Mesothelial cell of epicardium (in vitro differentiated cells): ENCODE data around the gene RNFT2. TPM values are rescaled to one million over a fixed set of nuclear protein-coding genes. Genes with fewer than 3 reads are reported as not detected.

Source experiments
- DNase-seq, 2 experiments: peaks; one replicate each; pipeline ENCODE4 v3.0.0; 2021; ENCODE audit warnings: low spot score in 2 of 2; ENCODE audit not compliant: unreplicated experiment in 2 of 2
- H3K27ac Mint-ChIP-seq: 2 replicates; pipeline ENCODE4 v1.8.0; 2021; ENCODE audit warnings: mixed read lengths
- H3K27me3 Mint-ChIP-seq: 2 replicates; pipeline ENCODE4 v1.8.0; 2021; ENCODE audit warnings: low read depth, mixed read lengths
- H3K36me3 Mint-ChIP-seq: 2 replicates; pipeline ENCODE4 v1.8.0; 2021; ENCODE audit warnings: mixed read lengths
- H3K4me1 Mint-ChIP-seq: 2 replicates; pipeline ENCODE4 v1.8.0; 2021; ENCODE audit warnings: mixed read lengths
- H3K4me3 Mint-ChIP-seq: 2 replicates; pipeline ENCODE4 v1.8.0; 2021; ENCODE audit warnings: mild to moderate bottlenecking, moderate library complexity, mixed read lengths
- H3K9me3 Mint-ChIP-seq: 2 replicates; pipeline ENCODE4 v1.8.0; 2021; ENCODE audit warnings: mixed read lengths
- CTCF ChIP-seq: fragments of 200-600 bp; sonication (generic); IDR thresholded peaks from one replicate; pipeline ENCODE4 v1.5.0; 2021; ENCODE audit warnings: antibody characterized with exemption; ENCODE audit not compliant: unreplicated experiment
- total RNA-seq: library from RNA; stranded (reverse); gene quantifications from 3 replicates; pipeline ENCODE4 v1.2.1, GENCODE V29; 2021

The RNFT2 gene
- total RNA-seq, 1 donor from 2014 or later = 27.7 TPM

GRCh38 chr12:116849216-116849615, 111.1 kb downstream of the RNFT2 start:
- no peaks in the 10 kb centered on the region for H3K27me3 Mint-ChIP-seq
- no peak overlapping the region for H3K4me3 Mint-ChIP-seq
- no peak for DNase-seq
- no peak overlapping the region for H3K27ac Mint-ChIP-seq
- H3K36me3 Mint-ChIP-seq = peaks cover 7% of the 10 kb centered on the region
- no peaks in the 10 kb centered on the region for H3K9me3 Mint-ChIP-seq
- no peak for TF ChIP-seq CTCF
- no peaks in the 10 kb centered on the region for H3K4me1 Mint-ChIP-seq

GRCh38 chr12:116852303-116852702, 114.2 kb downstream of the RNFT2 start:
- Mint-ChIP-seq H3K4me1 (peaks cover 6% of the 10 kb centered on the region), H3K36me3 (peaks cover 7% of the 10 kb centered on the region), H3K4me3 (no peak overlapping the region)

GRCh38 chr12:116853507-116853906, 115.4 kb downstream of the RNFT2 start:
- Mint-ChIP-seq H3K4me3 (no peak overlapping the region), H3K27me3 (no peaks in the 10 kb centered on the region), H3K27ac (no peak overlapping the region)

More at GRCh38 chr12:116852303-116852702, 114.2 kb downstream of the RNFT2 start:
- no peak overlapping the region for H3K27ac Mint-ChIP-seq
- H3K9me3 Mint-ChIP-seq = no peaks in the 10 kb centered on the region
- H3K27me3 Mint-ChIP-seq = no peaks in the 10 kb centered on the region
- TF ChIP-seq CTCF = no peak
- DNase-seq = no peak

GRCh38 chr12:116855744-116856470, 117.8 kb downstream of the RNFT2 start:
- Mint-ChIP-seq H3K36me3 (no peaks in the 10 kb centered on the region), H3K4me3 (no peak overlapping the region), H3K4me1 (peaks cover 41% of the 10 kb centered on the region), H3K27ac (no peak overlapping the region), H3K9me3 (no peaks in the 10 kb centered on the region), H3K27me3 (no peaks in the 10 kb centered on the region)
- no peak for DNase-seq
- no peak for TF ChIP-seq CTCF

More at GRCh38 chr12:116853507-116853906, 115.4 kb downstream of the RNFT2 start:
- no peak for TF ChIP-seq CTCF
- Mint-ChIP-seq H3K9me3 (no peaks in the 10 kb centered on the region), H3K36me3 (peaks cover 3% of the 10 kb centered on the region), H3K4me1 (peaks cover 17% of the 10 kb centered on the region)
- DNase-seq = no peak

- Mint-ChIP-seq H3K36me3 (no peaks in the 10 kb centered on the region), H3K27ac (no peak overlapping the region), H3K9me3 (no peaks in the 10 kb centered on the region), H3K27me3 (no peaks in the 10 kb centered on the region), H3K4me3 (no peak overlapping the region), H3K4me1 (peaks cover 47% of the 10 kb centered on the region)
- no peak for DNase-seq
- TF ChIP-seq CTCF = no peak
Measured at GRCh38 chr12:116856729-116857128, 118.6 kb downstream of the RNFT2 start.
